Mucosa of descending colon (tissue), 3 donors: Measurements from ENCODE around the gene PRPH. TPM values are rescaled to one million over a fixed set of nuclear protein-coding genes. Genes with fewer than 3 reads are reported as not detected.
"Not testable (repeated sequence)": the region's sequence is repeated elsewhere in the genome, so short reads cannot be mapped to it uniquely, and the experiment has no call there.

ENCODE experiments used
- ATAC-seq: fragments of 200-7000 bp; cut with Tn5 transposase; one replicate; pipeline ENCODE4 v1.9.1; 2020; ENCODE audit warnings: mild to moderate bottlenecking, moderate library complexity
- DNase-seq, 3 donors: peaks; one replicate each; pipeline ENCODE4 v3.0.0-alpha.2; 2020
- H3K36me3 ChIP-seq: fragments of 200-600 bp; one replicate; pipeline ENCODE4 v1.8.0; 2021; ENCODE audit warnings: low read depth, mild to moderate bottlenecking
- H3K4me1 ChIP-seq: fragments of 200-600 bp; one replicate; pipeline ENCODE4 v1.8.0; 2021; ENCODE audit warnings: low read depth, mild to moderate bottlenecking
- H3K4me3 ChIP-seq: fragments of 200-600 bp; one replicate; pipeline ENCODE4 v1.8.0; 2021; ENCODE audit warnings: mild to moderate bottlenecking
- H3K9me3 ChIP-seq: fragments of 200-600 bp; one replicate; pipeline ENCODE4 v1.8.0; 2021; ENCODE audit warnings: mild to moderate bottlenecking
- CTCF ChIP-seq: fragments of 200-600 bp; IDR thresholded peaks from one replicate; pipeline ENCODE4 v1.8.0; 2022; ENCODE audit warnings: antibody characterized with exemption, mild to moderate bottlenecking
- intact Hi-C, 2 donors: fragments of 100-400 bp; cut with DNase I in 1 of 2; cut with micrococcal nuclease in 1 of 2; formaldehyde crosslinking; loops; one replicate each; pipeline versions ENCODE4 v1.11.0 to v1.11.1; 2022; cut with DNase I, micrococcal nuclease
- total RNA-seq, 3 donors: library from RNA; stranded (reverse); fragmentation: NEBNext Ultra II Directional in 2 of 3; extraction: Animal tissue kit (Norgen Biotek cat#: 25700) in 2 of 3; gene quantifications; one replicate each; pipeline versions ENCODE4 v1.2.1 to v1.2.4, GENCODE V29; 2021 to 2023
- donor health status: DM: no; HTN: no; CAD: no; lungs with moderate emphysema.
- donor health status: DM: no; HTN: no; CAD: no.
- donor health status: DM: no; HTN: yes; CAD: no.

PRPH gene
- total RNA-seq, 3 donors from 2014 or later: 5.1 to 69.5 (median 8.6) TPM

DNA sequence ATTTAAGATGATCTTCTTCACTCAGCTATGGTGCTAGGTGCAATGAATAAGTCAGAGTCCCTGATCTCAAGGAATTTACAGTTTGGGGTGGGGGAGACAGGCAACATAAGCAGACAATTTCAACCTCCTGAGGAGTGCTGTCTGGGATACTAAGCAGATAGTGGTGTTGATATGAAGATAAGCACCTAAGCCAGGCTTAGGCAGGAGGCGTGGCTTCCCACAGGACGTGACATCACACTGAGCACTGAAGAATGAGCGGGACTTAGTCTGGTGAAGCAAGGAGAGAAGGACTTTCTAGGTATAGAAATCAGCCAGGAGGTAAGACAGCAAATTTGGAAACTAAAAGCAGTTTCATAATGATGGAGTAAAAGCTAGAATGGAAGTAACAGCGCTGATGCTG, 6.8 kb downstream of the PRPH start:
- intact Hi-C loops: no loop called here
- Histone ChIP-seq H3K4me3 (no peak overlapping the region), H3K9me3 (no peaks in the 10 kb centered on the region), H3K36me3 (no peaks in the 10 kb centered on the region), H3K4me1 (peaks cover 6% of the 10 kb centered on the region)
- ATAC-seq (no peak), DNase-seq (no peak)
- no peak for TF ChIP-seq CTCF

DNA sequence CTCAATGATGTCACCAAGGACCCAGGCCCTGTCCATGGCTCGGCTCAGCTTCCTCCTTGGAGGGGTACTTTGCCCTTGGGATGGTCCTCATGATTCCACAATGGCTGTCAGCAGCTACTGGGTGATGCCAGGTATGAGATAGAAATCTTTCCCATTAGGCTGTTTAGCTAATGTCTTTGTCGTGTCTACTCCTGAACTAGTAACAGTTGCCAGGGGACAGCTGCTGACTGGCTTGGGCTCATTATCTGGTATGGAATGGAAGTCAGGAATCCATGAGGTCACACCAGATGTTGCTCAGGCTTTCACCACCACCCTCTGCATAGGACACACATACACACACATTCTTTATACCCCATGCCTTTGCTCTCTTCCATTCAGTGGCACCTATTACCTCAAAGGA, 9.2 kb downstream of the PRPH start:
- DNase-seq (no peak), ATAC-seq (no peak)
- Histone ChIP-seq H3K4me1 (no peaks in the 10 kb centered on the region), H3K4me3 (no peak overlapping the region), H3K9me3 (no peaks in the 10 kb centered on the region), H3K36me3 (no peaks in the 10 kb centered on the region)
- intact Hi-C loops: no loop called here
- TF ChIP-seq CTCF: no peak

GRCh38 chr12:49305762-49306510, 11.0 kb downstream of the PRPH start:
- Histone ChIP-seq H3K4me3 (no peak overlapping the region), H3K9me3 (no peaks in the 10 kb centered on the region), H3K36me3 (no peaks in the 10 kb centered on the region), H3K4me1 (no peaks in the 10 kb centered on the region)
- TF ChIP-seq CTCF: no peak
- ATAC-seq (no peak), DNase-seq (no peak)
- intact Hi-C loops: no loop called here

DNA sequence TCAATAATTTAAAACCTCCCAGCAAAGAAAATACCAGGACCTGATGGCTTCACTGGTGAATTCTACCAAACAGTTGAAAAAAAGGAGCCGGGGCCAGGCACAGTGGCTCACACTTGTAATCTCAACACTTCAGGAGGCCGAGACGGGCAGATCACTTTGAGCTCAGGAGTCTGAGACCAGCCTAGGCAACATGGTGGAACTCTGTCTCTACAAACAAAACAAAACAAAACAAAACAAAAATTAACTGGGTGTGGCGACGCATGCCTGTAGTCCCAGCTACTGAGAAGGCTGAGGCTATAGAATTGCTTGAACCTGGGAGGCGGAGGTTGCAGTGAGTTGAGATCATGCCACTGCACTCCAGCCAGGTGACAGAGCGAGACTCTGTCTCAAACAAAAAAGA, 14.4 kb downstream of the PRPH start:
- no peak for TF ChIP-seq CTCF
- H3K9me3 ChIP-seq: no peaks in the 10 kb centered on the region
- H3K4me3 ChIP-seq: no peak overlapping the region
- DNase-seq: no peak
- no peak for ATAC-seq
- no peaks in the 10 kb centered on the region for H3K36me3 ChIP-seq
- intact Hi-C loops: no loop called here
- no peaks in the 10 kb centered on the region for H3K4me1 ChIP-seq

DNA sequence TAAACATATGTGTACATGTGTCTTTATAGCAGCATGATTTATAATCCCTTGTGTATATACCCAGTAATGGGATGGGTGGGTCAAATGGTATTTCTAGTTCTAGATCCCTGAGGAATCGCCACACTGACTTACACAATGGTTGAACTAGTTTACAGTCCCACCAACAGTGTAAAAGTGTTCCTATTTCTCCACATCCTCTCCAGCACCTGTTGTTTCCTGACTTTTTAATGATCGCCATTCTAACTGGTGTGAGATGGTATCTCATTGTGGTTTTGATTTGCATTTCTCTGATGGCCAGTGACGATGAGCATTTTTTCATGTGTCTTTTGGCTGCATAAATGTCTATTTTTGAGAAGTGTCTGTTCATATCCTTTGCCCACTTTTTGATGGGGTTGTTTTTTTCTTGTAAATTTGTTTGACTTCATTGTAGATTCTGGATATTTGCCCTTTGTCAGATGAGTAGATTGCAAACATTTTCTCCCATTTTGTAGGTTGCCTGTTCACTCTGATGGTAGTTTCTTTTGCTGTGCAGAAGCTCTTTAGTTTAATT, 15.6 kb downstream of the PRPH start:
- H3K4me3 ChIP-seq, intact Hi-C loops, DNase-seq, H3K4me1 ChIP-seq, H3K36me3 ChIP-seq, ATAC-seq, H3K9me3 ChIP-seq: not testable (repeated sequence)

DNA sequence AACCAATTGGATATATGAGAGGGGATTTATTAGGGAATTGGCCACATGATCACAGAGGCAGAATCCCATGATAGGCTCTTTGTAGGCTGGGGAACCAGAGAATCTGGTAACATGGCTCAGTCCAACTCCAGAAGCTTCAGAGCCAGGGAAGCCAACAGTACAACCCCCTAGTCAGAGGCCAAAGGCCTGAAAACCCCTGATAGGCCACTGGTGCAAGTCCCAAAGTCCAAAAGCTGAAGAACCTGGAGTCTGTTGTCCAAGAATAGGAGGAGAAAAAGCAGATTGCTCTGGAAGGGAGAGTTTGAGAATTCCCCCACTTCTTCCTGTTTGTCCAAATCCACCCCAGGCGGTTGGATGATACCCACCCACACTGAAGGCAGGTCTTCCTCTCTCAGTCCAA, 19.9 kb downstream of the PRPH start:
- no peak overlapping the region for H3K4me3 ChIP-seq
- H3K9me3 ChIP-seq: no peaks in the 10 kb centered on the region
- no peaks in the 10 kb centered on the region for H3K4me1 ChIP-seq
- intact Hi-C loops: no loop called here
- H3K36me3 ChIP-seq: no peaks in the 10 kb centered on the region
- TF ChIP-seq CTCF: no peak
- DNase-seq (no peak), ATAC-seq (no peak)

DNA sequence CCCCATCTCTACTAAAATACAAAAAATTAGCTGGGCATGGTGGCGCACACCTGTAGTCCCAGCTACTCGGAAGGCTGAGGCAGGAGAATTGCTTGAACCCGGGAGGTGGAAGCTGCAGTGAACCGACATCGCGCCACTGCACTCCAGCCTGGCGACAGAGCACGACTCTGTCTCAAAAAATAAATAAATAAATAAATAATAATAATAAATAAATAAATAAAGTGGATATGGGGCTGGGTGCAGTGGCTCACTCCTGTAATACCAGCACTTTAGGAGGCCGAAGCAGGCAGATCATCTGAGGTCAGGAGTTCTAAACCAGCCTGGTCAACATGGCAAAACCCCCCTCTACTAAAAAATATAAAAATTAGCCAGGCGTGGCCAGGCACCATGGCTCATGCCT, 22.2 kb downstream of the PRPH start:
- H3K9me3 ChIP-seq, H3K4me1 ChIP-seq, H3K36me3 ChIP-seq, intact Hi-C loops, ATAC-seq, H3K4me3 ChIP-seq, DNase-seq: not testable (repeated sequence)

DNA sequence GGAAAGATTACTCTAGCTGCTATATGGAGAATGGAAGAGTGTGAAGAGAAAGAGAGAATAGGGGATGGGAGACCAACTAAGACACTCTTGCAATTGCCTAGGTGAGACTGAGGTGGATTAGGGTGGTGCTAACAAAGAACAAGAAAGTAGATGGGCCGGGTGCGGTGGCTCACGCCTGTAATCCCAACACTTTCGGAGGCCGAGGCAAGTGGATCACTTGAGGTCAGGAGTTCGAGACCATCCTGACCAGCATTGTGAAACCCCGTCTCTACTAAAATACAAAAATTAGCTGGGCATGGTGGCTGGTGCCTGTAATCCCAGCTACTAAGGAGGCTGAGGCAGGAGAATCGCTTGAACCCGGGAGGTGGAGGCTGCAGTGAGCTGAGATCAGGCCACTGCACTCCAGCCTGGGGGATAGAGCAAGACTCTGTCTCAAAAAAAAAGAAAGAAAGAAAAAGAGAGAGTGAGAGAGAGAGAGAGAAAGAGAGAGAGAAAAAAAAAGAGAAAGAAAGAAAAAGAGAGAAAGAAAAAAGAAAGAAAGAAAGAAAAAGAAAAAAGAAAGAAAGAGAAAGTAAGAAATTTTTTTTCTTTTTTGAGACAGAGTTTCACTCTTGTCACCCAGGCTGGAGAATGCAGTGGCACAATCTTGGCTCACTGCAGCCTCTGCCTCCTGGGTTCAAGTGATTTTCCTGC, 25.6 kb downstream of the PRPH start:
- H3K36me3 ChIP-seq, intact Hi-C loops, DNase-seq, H3K9me3 ChIP-seq, H3K4me3 ChIP-seq, ATAC-seq: not testable (repeated sequence)
- H3K4me1 ChIP-seq: peaks cover 14% of the 10 kb centered on the region
